Epidermal melanocyte (primary cell): ENCODE measurements around the gene RAD51B.
"Not testable (repeated sequence)": the region's sequence is repeated elsewhere in the genome, so short reads cannot be mapped to it uniquely, and the experiment has no call there.

Source experiments
- DNase-seq: peaks from one replicate; pipeline ENCODE4 v3.0.0; 2011; ENCODE audit warnings: low spot score; ENCODE audit not compliant: insufficient read length

The RAD51B gene

GRCh38 chr14:67978749-67979148, 159.2 kb downstream of the RAD51B start:
- no peak for DNase-seq

- DNase-seq: no peak
These were observed 163.4 kb downstream of the RAD51B start for GRCh38 chr14:67982711-67983608.

- no peak for DNase-seq
These were observed 164.7 kb downstream of the RAD51B start for GRCh38 chr14:67984274-67984673.

GRCh38 chr14:67986131-67986841, 166.7 kb downstream of the RAD51B start:
- no peak for DNase-seq

GRCh38 chr14:67987606-67988005, 168.0 kb downstream of the RAD51B start:
- DNase-seq: no peak

- DNase-seq: not testable (repeated sequence)
These were observed 168.6 kb downstream of the RAD51B start for GRCh38 chr14:67988210-67988609.

GRCh38 chr14:67990576-67990975, 171.0 kb downstream of the RAD51B start:
- DNase-seq: no peak

GRCh38 chr14:67994531-67994930, 175.0 kb downstream of the RAD51B start:
- DNase-seq: no peak

- no peak for DNase-seq
These were observed 176.7 kb downstream of the RAD51B start for GRCh38 chr14:67996235-67996634.

- DNase-seq: no peak
These were observed 179.3 kb downstream of the RAD51B start for GRCh38 chr14:67998834-67999233.

GRCh38 chr14:67999290-67999689, 179.7 kb downstream of the RAD51B start:
- no peak for DNase-seq

- DNase-seq: peak; percentile 74
These were observed 180.3 kb downstream of the RAD51B start for GRCh38 chr14:67999705-68000384.

- DNase-seq: no peak
These were observed 180.9 kb downstream of the RAD51B start for GRCh38 chr14:68000511-68000910.

- DNase-seq: no peak
These were observed 188.9 kb downstream of the RAD51B start for GRCh38 chr14:68008491-68008890.

GRCh38 chr14:68011406-68012028, 191.9 kb downstream of the RAD51B start:
- no peak for DNase-seq

- no peak for DNase-seq
These were observed 193.3 kb downstream of the RAD51B start for GRCh38 chr14:68012871-68013270.

- no peak for DNase-seq
These were observed 193.7 kb downstream of the RAD51B start for GRCh38 chr14:68013326-68013725.

- no peak for DNase-seq
These were observed 195.2 kb downstream of the RAD51B start for GRCh38 chr14:68014771-68015170.

GRCh38 chr14:68015356-68016254, 196.0 kb downstream of the RAD51B start:
- no peak for DNase-seq

GRCh38 chr14:68016255-68016914, 196.8 kb downstream of the RAD51B start:
- DNase-seq: no peak
